ENCODE measurements around the gene RASSF5.

DNA sequence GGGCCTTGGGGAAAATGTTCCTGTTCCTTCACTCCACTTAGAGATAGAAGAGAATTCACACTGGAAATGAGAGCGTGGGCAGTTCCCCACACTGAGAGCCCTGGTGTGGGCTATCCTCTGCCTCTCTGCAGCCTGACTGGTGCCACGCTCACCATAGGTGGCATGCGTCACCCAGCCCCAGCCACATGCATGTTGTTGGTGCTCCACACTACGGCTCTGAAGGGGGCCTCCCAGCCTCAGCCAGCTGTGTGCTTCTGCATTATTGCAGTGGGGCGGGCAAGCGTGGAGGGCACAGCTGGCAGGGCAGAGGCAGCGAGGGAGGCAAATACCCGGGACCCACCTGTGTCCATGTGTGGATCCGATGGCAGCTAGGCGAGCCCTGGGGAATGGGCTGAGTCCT, 14.7 kb upstream of the RASSF5 start:
- TF ChIP-seq POLR2A (IDR thresholded peaks at IDR 0.05) (no peak), POLR2AphosphoS5 (IDR thresholded peaks at IDR 0.05) (no peak), EP300 (IDR thresholded peaks at IDR 0.05; ENCODE audit: low read depth) (no peak)
- TF ChIP-seq, protein P1, sequence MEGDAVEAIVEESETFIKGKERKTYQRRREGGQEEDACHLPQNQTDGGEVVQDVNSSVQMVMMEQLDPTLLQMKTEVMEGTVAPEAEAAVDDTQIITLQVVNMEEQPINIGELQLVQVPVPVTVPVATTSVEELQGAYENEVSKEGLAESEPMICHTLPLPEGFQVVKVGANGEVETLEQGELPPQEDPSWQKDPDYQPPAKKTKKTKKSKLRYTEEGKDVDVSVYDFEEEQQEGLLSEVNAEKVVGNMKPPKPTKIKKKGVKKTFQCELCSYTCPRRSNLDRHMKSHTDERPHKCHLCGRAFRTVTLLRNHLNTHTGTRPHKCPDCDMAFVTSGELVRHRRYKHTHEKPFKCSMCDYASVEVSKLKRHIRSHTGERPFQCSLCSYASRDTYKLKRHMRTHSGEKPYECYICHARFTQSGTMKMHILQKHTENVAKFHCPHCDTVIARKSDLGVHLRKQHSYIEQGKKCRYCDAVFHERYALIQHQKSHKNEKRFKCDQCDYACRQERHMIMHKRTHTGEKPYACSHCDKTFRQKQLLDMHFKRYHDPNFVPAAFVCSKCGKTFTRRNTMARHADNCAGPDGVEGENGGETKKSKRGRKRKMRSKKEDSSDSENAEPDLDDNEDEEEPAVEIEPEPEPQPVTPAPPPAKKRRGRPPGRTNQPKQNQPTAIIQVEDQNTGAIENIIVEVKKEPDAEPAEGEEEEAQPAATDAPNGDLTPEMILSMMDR (IDR thresholded peaks at IDR 0.05) = no peak

All from transverse colon (tissue), 4 donors.